ENCODE data around the gene EPHA5. TPM values are rescaled to one million over a fixed set of nuclear protein-coding genes. Genes with fewer than 3 reads are reported as not detected.

Gene EPHA5
- total RNA-seq, 2 experiments from 2014 or later, result not detected

DNA sequence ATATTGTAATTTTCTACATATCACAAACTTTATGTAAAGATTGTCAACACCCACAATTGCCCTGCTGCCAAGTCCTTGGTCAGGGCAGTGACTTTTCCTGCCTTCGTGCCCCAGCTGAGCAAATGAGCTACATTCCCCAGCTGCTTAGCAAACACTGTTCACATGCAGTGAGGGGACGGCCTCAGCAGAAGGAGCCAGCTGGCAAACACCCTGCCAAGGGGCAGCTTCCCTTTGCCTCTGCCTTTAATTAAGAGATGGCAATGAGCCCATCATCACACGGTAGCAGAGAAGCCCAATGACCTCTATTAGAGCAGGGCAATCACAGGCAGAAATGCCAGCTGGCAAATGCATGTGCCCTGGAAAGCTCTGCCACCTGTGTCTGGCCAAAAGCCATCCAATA, 253.4 kb downstream of the EPHA5 start:
- no peaks in the 10 kb centered on the region for H3K27me3 Mint-ChIP-seq
- ATAC-seq, result no peak

DNA sequence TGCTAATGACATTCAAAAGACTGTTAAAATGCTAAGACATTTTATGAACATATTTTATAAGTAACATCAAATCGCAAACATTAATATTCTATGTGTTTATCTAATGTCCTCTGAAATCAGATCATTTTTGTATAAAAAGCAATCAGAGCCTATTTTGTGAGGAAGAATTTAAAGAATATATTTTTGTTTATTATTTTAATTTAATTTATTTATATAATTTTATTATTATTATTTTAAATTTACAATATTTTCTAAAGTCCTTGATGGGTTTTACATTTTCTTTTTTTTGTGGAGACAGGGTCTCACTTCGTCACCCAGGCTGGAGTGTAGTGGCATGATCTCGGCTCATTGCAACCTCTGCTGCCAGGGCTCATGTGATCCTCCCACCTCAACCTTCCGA, 262.8 kb downstream of the EPHA5 start:
- no peak for DNase-seq
- Mint-ChIP-seq H3K36me3 (no peaks in the 10 kb centered on the region), H3K4me1 (no peaks in the 10 kb centered on the region), H3K27ac (no peak overlapping the region), H3K4me3 (no peak overlapping the region), H3K27me3 (no peaks in the 10 kb centered on the region), H3K9me3 (ENCODE audit: low read depth) (peaks cover 10% of the 10 kb centered on the region)
- no peak for ATAC-seq
- CTCF ChIA-PET, result no interaction called here

More for the DNA sequence above, 253.4 kb downstream of the EPHA5 start:
- DNase-seq, result no peak
- Mint-ChIP-seq H3K9me3 (ENCODE audit: low read depth) (peaks cover 5% of the 10 kb centered on the region), H3K4me3 (no peak overlapping the region), H3K4me1 (no peaks in the 10 kb centered on the region), H3K36me3 (no peaks in the 10 kb centered on the region), H3K27ac (no peak overlapping the region)
- CTCF ChIA-PET, result no interaction called here

DNA sequence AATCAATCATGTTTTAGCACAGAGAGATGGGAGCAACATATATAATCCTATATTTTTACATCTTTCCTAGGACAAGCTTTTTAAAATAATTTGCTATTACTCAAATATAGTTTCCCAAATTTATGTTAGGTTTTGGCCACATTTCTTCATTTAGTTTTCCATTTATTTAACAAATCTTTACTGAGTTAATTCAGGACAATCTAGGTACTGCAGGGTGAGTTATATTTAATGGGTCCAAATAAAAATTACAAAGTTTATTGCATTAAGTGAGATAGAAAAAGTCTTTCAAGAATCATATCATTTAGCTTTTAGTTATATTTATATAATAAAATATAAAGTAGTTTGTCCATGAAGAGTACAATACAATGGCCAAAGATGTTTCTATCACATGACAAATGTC, 269.2 kb downstream of the EPHA5 start:
- H3K4me3 Mint-ChIP-seq, result no peak overlapping the region
- H3K27ac Mint-ChIP-seq, result no peak overlapping the region
- ATAC-seq (no peak), DNase-seq (no peak)
- no peaks in the 10 kb centered on the region for H3K36me3 Mint-ChIP-seq
- no peaks in the 10 kb centered on the region for H3K4me1 Mint-ChIP-seq
- H3K9me3 Mint-ChIP-seq (ENCODE audit: low read depth), result peaks cover 6% of the 10 kb centered on the region
- H3K27me3 Mint-ChIP-seq, result no peaks in the 10 kb centered on the region
- CTCF ChIA-PET, result no interaction called here

DNA sequence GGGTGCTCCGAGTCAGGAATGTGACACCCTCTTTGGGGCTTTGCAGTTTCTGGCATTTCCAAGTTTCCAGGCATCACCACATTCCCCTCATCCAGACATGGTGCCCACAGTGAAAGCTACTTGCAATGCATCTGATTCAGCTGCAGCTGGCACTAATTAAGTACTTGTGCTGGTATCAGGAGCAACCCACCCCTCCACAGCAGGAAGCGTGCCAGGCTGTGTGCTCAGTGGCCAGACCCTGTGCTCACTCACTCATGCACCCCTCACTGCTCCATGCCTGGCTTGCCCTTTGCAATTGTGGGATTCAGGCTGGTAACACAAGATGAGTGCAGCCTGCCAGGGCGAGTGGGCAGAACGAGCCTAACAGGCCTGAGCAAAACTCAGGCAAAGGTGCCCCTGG, 271.2 kb downstream of the EPHA5 start:
- no peak overlapping the region for H3K27ac Mint-ChIP-seq
- H3K27me3 Mint-ChIP-seq, result no peaks in the 10 kb centered on the region
- CTCF ChIA-PET, result no interaction called here
- peaks cover 10% of the 10 kb centered on the region for H3K9me3 Mint-ChIP-seq (ENCODE audit: low read depth)
- H3K36me3 Mint-ChIP-seq, result no peaks in the 10 kb centered on the region
- no peak overlapping the region for H3K4me3 Mint-ChIP-seq
- DNase-seq (no peak), ATAC-seq (no peak)
- no peaks in the 10 kb centered on the region for H3K4me1 Mint-ChIP-seq

DNA sequence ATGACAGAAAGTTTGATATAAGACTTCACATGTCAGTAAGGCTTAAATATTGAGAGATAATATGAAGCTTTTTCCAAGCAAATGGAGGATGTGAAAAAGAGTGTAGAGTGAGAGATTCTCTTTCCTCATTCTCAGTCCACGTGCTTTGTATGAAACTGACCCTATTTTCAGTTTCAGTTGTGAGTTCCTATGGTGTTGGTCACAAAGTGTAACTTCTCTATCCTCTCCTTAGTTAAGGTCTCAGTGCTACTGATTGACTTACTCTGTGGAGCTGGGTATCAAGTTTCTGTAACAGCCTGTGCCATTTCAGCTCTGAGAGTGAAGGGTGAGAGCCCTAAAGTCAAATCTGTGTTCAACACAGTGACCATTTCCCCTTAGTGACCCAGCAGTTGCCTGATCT, 277.2 kb downstream of the EPHA5 start:
- CTCF ChIA-PET, result no interaction called here
- Mint-ChIP-seq H3K4me3 (no peak overlapping the region), H3K9me3 (ENCODE audit: low read depth) (peaks cover 3% of the 10 kb centered on the region), H3K27me3 (no peaks in the 10 kb centered on the region), H3K36me3 (no peaks in the 10 kb centered on the region), H3K27ac (no peak overlapping the region), H3K4me1 (no peaks in the 10 kb centered on the region)
- ATAC-seq, result no peak
- DNase-seq, result no peak

DNA sequence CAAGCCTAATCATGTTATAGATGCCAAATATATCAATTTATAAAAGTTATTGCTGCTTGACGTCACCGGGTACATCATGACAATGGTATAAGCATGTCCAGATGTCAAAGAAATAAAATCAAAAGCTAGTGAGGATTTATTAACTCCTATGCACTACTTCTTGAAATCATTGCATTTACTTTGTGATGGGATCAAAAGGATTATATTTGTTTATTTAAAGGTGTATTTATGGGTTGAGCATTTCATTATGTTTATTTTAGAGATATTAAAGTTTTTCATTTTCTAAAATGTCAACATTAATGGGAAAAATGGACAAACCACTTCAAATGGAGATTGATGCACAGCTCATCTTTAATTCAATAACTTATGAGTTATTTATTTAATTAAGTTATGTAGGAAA, 277.8 kb downstream of the EPHA5 start:
- no peak for ATAC-seq
- Mint-ChIP-seq H3K9me3 (ENCODE audit: low read depth) (peaks cover 4% of the 10 kb centered on the region), H3K27ac (no peak overlapping the region), H3K36me3 (no peaks in the 10 kb centered on the region), H3K4me1 (no peaks in the 10 kb centered on the region), H3K4me3 (no peak overlapping the region), H3K27me3 (no peaks in the 10 kb centered on the region)
- CTCF ChIA-PET, result no interaction called here
- DNase-seq, result no peak

DNA sequence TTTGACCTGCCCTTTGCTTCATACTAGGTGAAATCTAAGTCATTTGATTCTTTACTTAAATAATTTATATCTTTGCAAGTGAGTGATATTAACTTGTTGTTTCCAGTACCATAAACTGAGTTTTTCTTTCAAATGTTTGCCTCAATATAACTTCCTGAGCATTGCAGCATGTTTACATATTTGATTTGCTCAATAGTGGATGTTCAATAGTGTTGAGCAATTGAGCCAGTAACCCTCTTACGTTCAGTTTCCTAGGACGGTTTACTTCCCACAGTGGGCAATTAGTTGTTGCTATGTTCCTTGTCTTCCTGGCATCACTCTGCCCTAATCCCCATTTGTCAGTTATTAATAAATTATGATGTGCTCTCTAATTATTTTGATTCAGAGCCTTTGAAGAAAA, 278.5 kb downstream of the EPHA5 start:
- Mint-ChIP-seq H3K27me3 (no peaks in the 10 kb centered on the region), H3K4me3 (no peak overlapping the region), H3K9me3 (ENCODE audit: low read depth) (peaks cover 6% of the 10 kb centered on the region), H3K36me3 (no peaks in the 10 kb centered on the region), H3K4me1 (no peaks in the 10 kb centered on the region), H3K27ac (no peak overlapping the region)
- CTCF ChIA-PET, result no interaction called here
- DNase-seq (no peak), ATAC-seq (no peak)

DNA sequence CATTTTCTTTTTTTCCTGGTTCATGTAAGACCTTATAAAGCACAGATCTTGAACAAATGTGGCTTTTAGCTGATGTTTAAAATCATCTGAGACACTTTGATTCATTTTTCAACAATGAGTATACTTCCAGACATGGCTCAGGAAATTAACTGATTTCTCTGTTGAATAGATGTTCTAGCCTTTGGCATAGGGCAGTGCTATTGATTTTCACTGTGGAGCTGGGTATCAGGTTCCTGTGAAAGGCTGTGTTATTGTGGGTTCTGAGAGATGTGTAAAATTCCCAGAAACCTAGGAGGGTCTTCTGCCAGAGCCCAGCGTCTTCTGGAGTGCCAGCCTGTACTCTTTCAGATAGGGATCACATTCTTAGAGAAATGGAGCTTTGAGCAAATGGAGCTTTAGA, 278.9 kb downstream of the EPHA5 start:
- no peak overlapping the region for H3K4me3 Mint-ChIP-seq
- ATAC-seq (no peak), DNase-seq (no peak)
- CTCF ChIA-PET, result no interaction called here
- H3K27ac Mint-ChIP-seq, result no peak overlapping the region
- H3K36me3 Mint-ChIP-seq, result no peaks in the 10 kb centered on the region
- peaks cover 6% of the 10 kb centered on the region for H3K9me3 Mint-ChIP-seq (ENCODE audit: low read depth)
- no peaks in the 10 kb centered on the region for H3K27me3 Mint-ChIP-seq
- no peaks in the 10 kb centered on the region for H3K4me1 Mint-ChIP-seq

DNA sequence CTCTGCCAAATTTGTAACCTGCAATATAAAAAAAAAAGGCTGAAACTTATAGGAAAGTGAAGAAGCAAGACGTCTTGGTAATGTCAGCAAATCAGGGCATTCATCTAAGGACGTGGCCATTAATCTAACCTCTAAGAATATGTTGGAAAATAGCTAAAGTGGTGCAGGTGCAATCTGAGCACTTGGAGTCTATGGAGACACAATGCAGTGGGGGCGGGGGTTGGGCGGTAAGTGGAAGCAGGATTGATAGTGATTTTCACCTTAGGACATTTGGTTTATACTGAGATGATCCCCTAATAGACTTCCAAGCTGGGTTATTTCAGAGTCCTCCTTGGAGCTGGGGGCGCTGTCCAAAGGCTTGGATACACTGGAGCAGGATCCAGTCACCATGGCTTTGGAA, 283.4 kb downstream of the EPHA5 start:
- no peaks in the 10 kb centered on the region for H3K27me3 Mint-ChIP-seq
- ATAC-seq (no peak), DNase-seq (no peak)
- H3K9me3 Mint-ChIP-seq (ENCODE audit: low read depth), result peaks cover 4% of the 10 kb centered on the region
- CTCF ChIA-PET, result no interaction called here
- no peak overlapping the region for H3K27ac Mint-ChIP-seq
- no peak overlapping the region for H3K4me3 Mint-ChIP-seq
- no peaks in the 10 kb centered on the region for H3K4me1 Mint-ChIP-seq
- H3K36me3 Mint-ChIP-seq, result no peaks in the 10 kb centered on the region

DNA sequence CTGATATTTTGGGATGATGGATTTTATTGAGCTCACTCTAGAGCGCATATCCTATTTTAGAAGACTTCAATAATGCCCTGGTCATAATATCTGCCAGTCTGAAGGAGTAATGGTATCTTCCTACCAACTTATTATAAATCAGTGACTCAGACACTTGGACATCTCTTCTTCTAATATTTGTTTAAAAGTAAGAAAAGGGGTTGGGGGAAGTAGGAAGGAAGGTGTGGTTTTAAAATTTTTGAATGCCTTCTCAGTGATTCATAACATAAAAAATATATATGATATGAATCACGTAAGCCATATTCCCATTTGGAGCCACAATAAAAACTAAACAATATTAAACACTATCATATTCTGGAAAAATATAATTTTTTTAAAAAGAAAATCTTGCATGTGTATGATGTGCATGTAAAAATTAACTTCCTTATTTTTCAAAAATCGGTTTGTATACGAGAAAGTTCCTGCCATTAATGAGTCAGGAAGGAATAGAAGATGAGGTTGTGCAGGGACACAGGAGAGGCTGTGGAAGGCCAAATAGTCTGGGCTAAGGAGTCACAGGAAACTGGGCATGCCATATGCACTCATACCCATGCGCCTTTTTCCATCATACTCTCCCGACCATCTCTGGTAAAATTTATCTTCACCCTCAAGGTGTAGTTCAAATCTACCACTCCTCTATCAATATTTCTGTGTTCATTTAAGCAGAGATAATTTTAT, 286.5 kb downstream of the EPHA5 start:
- CTCF ChIA-PET, result no interaction called here
- no peak for DNase-seq
- ATAC-seq, result no peak
- Mint-ChIP-seq H3K27ac (no peak overlapping the region), H3K4me3 (no peak overlapping the region), H3K9me3 (ENCODE audit: low read depth) (peaks cover 4% of the 10 kb centered on the region), H3K27me3 (no peaks in the 10 kb centered on the region), H3K4me1 (no peaks in the 10 kb centered on the region), H3K36me3 (no peaks in the 10 kb centered on the region)

DNA sequence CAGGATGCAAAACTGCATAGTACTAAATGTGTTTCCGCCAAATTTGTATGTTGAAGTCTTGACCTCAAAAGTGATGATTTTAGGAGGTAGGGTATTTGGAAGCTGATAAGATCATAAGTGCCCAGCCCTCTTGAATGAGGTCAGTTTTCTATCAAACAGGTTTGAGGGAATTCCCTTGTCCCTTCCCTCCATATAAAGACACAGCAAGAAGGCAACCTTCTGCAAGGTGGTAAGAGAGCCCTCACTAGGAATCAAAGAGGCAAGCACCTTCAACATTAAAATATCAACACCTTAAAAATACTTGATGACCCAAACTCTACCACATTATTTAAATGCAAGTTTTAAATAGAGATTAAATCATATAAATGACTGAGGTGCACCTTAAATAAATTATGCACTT, 288.6 kb downstream of the EPHA5 start:
- ATAC-seq (no peak), DNase-seq (no peak)
- H3K27ac Mint-ChIP-seq, result no peak overlapping the region
- H3K9me3 Mint-ChIP-seq (ENCODE audit: low read depth), result peaks cover 2% of the 10 kb centered on the region
- no peaks in the 10 kb centered on the region for H3K4me1 Mint-ChIP-seq
- H3K27me3 Mint-ChIP-seq, result no peaks in the 10 kb centered on the region
- no peak overlapping the region for H3K4me3 Mint-ChIP-seq
- CTCF ChIA-PET, result no interaction called here
- H3K36me3 Mint-ChIP-seq, result no peaks in the 10 kb centered on the region

DNA sequence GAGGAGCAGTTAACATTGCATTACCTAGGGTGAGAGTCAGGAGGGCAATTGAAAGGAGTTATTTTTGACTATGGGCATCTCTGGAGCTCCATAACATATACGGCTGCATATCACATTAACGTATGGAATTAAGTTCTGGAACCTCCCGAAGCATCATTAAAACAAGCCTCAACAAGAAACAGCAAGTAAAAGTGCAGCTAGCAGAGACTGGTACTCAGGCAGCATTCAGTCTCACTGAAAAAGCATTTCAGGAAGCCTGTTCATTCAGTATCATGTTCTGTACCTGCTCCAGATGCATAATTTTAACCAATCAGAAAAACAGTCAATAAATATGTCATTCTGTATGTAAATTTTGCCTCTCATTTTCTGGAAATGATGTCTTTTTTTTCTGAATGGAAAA, 299.6 kb downstream of the EPHA5 start:
- CTCF ChIA-PET, result no interaction called here
- Mint-ChIP-seq H3K27me3 (no peaks in the 10 kb centered on the region), H3K9me3 (ENCODE audit: low read depth) (peaks cover 2% of the 10 kb centered on the region), H3K36me3 (no peaks in the 10 kb centered on the region), H3K4me1 (no peaks in the 10 kb centered on the region), H3K4me3 (no peak overlapping the region), H3K27ac (no peak overlapping the region)
- DNase-seq (no peak), ATAC-seq (no peak)

DNA sequence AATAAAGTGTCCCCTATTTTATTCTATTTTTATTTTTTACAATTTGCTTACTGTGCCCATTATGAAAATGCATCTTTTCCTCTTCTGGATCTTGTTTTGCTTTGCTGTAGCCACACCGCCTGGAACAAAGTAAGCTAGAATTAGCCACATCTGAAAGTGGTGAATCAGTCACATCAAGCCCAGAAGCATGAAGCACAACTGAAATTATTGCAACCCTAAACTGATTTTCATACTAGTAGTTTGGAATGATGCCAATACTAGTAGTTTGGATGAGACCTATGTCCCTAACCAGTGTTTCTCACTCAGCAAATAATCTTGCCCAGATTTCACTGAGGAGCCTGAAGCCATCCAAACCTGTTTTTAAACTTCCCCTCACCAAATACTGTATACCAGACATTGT, 303.0 kb downstream of the EPHA5 start:
- no peak overlapping the region for H3K4me3 Mint-ChIP-seq
- CTCF ChIA-PET, result no interaction called here
- no peaks in the 10 kb centered on the region for H3K27me3 Mint-ChIP-seq
- H3K27ac Mint-ChIP-seq, result no peak overlapping the region
- H3K9me3 Mint-ChIP-seq (ENCODE audit: low read depth), result peaks cover 2% of the 10 kb centered on the region
- ATAC-seq (no peak), DNase-seq (no peak)
- H3K4me1 Mint-ChIP-seq, result no peaks in the 10 kb centered on the region
- H3K36me3 Mint-ChIP-seq, result no peaks in the 10 kb centered on the region

DNA sequence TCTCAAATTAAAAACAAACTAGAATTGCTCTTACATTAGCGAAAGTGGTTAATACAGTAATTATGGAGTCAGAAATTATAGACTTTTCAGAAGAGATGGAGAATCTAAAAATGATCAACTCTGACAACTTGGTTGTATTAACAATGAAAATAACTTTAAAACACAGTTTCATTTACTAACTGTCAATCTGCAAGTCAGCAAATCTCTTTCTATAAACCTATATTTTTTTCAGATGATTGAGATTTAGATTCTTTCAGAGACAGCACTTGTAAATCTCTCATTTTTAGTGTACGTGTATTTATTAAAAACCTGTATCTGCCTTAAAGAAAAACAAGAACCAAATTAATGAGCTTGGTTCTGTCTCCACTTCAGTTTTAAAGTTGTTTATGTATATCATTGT, 311.4 kb downstream of the EPHA5 start:
- H3K36me3 Mint-ChIP-seq, result no peaks in the 10 kb centered on the region
- H3K4me3 Mint-ChIP-seq, result no peak overlapping the region
- CTCF ChIA-PET, result no interaction called here

DNA sequence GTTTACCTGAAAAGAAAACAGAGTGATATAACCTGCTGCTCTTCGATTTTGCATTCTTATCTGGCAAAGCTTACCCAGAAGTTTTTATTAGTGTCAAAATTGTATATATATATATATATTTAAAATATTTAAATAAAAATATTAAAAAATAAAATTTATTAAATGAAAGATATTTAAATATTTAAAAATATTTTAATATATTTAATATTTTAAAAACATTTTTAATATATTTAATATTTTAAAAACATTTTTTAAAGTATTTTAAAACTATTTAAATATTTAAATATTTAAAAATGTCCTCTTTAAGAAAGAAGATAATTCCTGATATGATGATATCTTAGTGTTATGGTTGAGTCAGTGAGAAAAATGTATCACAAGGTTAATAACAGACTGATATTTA, 317.2 kb downstream of the EPHA5 start:
- DNase-seq, result no peak
- ATAC-seq, result no peak
- H3K4me3 Mint-ChIP-seq, result no peak overlapping the region
- no peaks in the 10 kb centered on the region for H3K36me3 Mint-ChIP-seq
- no peaks in the 10 kb centered on the region for H3K4me1 Mint-ChIP-seq
- no peak overlapping the region for H3K27ac Mint-ChIP-seq
- no peaks in the 10 kb centered on the region for H3K27me3 Mint-ChIP-seq
- CTCF ChIA-PET, result no interaction called here
- peaks cover 6% of the 10 kb centered on the region for H3K9me3 Mint-ChIP-seq (ENCODE audit: low read depth)

More for the DNA sequence above, 311.4 kb downstream of the EPHA5 start:
- H3K27ac Mint-ChIP-seq, result no peak overlapping the region
- no peaks in the 10 kb centered on the region for H3K27me3 Mint-ChIP-seq
- H3K4me1 Mint-ChIP-seq, result no peaks in the 10 kb centered on the region
- no peak for DNase-seq
- ATAC-seq, result no peak
- H3K9me3 Mint-ChIP-seq (ENCODE audit: low read depth), result peaks cover 3% of the 10 kb centered on the region

Data from activated CD8-positive, alpha-beta memory T cell treated with anti-CD3 and anti-CD28 coated beads, Interleukin-2, amount 10 ng/mL, durations not matched to agents 7 days and 5 days (primary cell).